Measurements from ENCODE around the gene SLC24A4.

The SLC24A4 gene

DNA sequence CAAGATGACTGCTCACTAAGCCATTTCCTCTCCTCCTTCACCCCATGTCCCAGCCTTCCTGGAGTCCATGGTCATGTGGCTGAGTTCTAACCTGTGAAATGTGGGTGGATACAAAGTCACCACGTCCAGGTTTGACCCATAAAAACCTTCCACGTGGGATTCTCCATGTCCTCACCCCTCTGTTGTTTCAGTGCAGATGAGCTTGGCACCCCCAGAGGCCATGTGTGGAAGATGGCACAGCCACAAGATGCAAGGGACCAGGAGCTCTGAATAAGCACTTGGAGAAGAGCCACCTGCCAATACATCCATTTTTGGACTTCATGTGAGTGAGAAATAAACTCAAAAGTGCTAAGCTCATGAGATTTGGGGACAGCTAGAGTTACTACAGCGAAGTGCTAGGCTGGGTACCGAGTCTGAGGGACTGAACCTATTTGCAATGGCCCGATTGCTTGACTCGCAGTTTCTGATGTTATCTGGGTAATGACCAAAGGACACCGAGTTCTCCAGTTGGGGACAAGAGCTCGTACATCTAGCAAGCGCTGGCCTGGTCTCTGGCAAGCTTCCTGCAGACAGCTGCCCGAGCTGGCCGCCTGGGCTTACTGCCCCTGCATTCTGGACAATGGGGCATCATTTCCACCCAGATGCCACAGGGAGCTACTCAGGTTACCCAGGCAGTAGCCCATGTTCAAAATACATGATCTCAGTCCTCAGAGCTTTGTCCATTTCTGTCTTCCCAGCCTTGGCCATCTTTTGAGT is 7.7 kb upstream of the SLC24A4 start:
- no peak overlapping the region for H3K4me3 ChIP-seq (ENCODE audit: low read length)

GRCh38 chr14:92316176-92316575 is 6.8 kb upstream of the SLC24A4 start:
- no peak for DNase-seq (ENCODE audit: low read depth, low spot score)

More for the DNA sequence above, 7.7 kb upstream of the SLC24A4 start:
- DNase-seq (ENCODE audit: low read depth, low spot score) = no peak

DNA sequence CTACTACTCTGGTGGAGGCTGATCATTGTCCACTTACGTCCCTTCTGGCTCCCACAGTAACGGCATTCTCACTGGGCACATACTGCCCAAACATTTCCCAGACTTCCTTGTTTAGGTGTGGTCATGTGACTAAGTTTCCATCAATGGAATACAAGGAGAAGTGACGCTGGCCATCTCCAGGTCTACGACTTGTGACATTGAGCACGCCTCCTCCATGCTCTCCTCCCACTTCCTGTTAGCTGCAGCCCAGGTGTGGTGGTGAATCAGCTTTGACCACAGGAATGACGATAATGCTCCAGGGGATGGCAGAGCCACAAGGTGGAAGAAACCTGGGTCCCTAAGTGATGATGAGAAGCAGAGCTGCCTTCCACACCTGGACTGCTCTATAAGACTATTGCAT is 6.0 kb upstream of the SLC24A4 start:
- no peak overlapping the region for H3K4me3 ChIP-seq (ENCODE audit: low read length)
- DNase-seq (ENCODE audit: low read depth, low spot score) = peak; percentile 47

More at GRCh38 chr14:92316176-92316575, 6.8 kb upstream of the SLC24A4 start:
- no peak overlapping the region for H3K4me3 ChIP-seq (ENCODE audit: low read length)

- no peak overlapping the region for H3K4me3 ChIP-seq (ENCODE audit: low read length)
- no peak for DNase-seq (ENCODE audit: low read depth, low spot score)
Observed at GRCh38 chr14:92317511-92317910, 5.5 kb upstream of the SLC24A4 start.

GRCh38 chr14:92321701-92322100 is 1.3 kb upstream of the SLC24A4 start:
- no peak overlapping the region for H3K4me3 ChIP-seq (ENCODE audit: low read length)
- no peak for DNase-seq (ENCODE audit: low read depth, low spot score)

- no peak for DNase-seq (ENCODE audit: low read depth, low spot score)
- no peak overlapping the region for H3K4me3 ChIP-seq (ENCODE audit: low read length)
Observed at GRCh38 chr14:92322516-92322915, 449 bp upstream of the SLC24A4 start.

DNA sequence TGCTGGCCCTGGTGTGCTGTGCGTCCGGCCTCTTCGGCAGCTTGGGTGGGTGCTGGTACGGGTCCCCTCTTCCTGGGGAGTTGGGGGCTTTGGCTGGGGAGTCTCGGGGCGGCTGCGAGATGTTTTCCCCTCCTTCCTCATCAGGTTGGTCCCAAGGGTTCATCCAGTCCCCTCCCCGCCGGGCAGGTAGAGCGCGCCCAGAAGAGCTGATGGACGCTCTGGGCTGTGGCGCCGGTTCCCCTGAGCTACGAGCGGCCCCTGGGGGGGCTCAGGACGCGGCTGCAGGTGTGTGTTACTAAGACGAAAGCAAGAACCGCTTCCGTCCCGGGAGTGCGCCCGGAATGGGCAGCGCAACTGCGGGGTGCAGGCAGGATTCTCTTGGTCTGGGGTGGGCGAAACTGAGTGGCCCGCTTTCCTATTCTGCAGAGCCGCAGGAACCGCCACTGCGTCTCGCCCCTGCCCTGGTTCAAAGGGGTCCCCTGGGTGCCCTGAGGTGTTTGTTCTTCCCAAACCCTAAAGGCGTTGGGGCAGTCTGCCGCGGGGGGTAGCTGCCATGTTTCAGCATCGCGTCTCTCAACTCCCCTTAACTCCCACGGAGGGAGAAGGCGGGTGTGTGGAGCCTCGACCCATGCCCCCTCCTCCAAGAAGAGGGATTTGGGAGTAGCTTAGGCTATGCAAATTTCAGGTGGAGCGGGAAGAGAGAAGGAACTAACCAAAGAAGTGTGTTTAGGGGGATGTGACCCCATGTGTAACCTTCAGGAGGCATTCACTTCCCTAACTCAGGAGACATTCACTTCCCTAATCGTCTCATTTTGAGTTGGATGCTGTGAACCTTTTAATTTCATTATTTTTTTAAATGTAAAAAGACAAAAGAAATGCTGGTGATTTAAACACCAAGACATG is 1.2 kb downstream of the SLC24A4 start:
- H3K4me3 ChIP-seq (ENCODE audit: low read length) = no peak overlapping the region
- no peak for DNase-seq (ENCODE audit: low read depth, low spot score)

DNA sequence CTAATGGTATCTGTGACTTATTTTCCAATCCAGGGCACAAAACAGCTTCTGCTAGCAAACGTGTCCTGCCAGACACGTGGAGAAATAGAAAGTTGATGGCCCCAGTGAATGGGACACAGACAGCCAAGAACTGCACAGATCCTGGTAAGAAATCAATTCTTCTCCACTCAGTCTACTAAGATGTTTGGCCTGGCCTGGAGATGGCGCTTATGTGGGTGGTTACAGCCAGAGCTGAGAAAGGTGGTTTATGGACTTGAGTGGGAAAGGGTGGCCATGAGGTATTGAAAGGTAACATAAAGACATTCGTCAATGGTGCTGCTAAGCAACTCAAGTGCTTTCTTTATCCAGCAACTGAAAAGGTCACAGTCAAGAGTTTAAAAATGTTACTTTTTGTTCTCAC is 2.9 kb downstream of the SLC24A4 start:
- DNase-seq (ENCODE audit: low read depth, low spot score) = no peak

GRCh38 chr14:92328664-92329255 is 5.8 kb downstream of the SLC24A4 start:
- H3K4me3 ChIP-seq (ENCODE audit: low read length) = no peak overlapping the region
- no peak for DNase-seq (ENCODE audit: low read depth, low spot score)

More for the DNA sequence above, 2.9 kb downstream of the SLC24A4 start:
- H3K4me3 ChIP-seq (ENCODE audit: low read length) = no peak overlapping the region

GRCh38 chr14:92334050-92334449 is 11.1 kb downstream of the SLC24A4 start:
- no peak for DNase-seq (ENCODE audit: low read depth, low spot score)
- no peak overlapping the region for H3K4me3 ChIP-seq (ENCODE audit: low read length)

DNA sequence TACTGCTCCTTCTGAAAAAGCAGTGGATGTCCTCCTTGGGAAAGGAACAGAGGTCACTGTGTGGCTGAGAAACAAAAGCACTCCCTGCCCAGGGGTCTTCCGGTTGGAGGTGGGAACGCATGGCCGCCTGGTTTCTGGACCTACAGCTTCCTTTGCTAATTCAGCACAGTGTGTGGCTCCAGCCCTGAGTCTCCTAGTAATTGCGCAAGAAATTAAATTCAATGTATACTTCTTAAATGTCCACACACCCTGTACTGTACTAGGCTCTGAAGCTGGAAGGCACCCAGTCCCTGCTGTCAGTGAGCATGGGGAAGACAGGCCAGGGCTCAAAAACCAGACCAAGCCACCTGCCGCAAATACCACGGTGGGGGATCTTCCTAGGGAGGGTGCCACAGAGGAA is 13.4 kb downstream of the SLC24A4 start:
- no peak overlapping the region for H3K4me3 ChIP-seq (ENCODE audit: low read length)
- DNase-seq (ENCODE audit: low read depth, low spot score) = no peak

- H3K4me3 ChIP-seq (ENCODE audit: low read length) = no peak overlapping the region
Observed at GRCh38 chr14:92339426-92339825, 16.5 kb downstream of the SLC24A4 start.

GRCh38 chr14:92340071-92340470 is 17.1 kb downstream of the SLC24A4 start:
- no peak overlapping the region for H3K4me3 ChIP-seq (ENCODE audit: low read length)
- DNase-seq (ENCODE audit: low read depth, low spot score) = no peak

More at GRCh38 chr14:92339426-92339825, 16.5 kb downstream of the SLC24A4 start:
- no peak for DNase-seq (ENCODE audit: low read depth, low spot score)

DNA sequence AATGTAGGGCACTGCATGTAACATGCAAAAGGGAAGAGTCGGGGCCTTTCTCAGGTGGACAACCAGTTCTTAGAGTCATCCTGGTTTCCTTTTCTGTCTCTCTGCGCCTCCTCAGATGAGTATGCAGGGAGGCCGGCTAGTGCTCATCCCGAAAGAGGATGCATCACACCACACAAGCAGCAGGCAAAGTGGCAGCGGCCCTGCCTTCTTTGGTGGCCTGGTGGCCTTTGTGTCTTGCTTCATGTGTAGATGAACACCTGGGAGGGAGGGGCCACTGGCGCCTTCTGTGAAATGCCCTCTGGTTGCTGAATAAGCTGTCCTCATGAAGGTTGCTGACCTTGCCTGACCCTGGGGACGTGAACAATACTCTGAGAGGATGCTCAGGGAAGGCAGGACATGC is 18.0 kb downstream of the SLC24A4 start:
- H3K4me3 ChIP-seq (ENCODE audit: low read length) = no peak overlapping the region
- no peak for DNase-seq (ENCODE audit: low read depth, low spot score)

DNA sequence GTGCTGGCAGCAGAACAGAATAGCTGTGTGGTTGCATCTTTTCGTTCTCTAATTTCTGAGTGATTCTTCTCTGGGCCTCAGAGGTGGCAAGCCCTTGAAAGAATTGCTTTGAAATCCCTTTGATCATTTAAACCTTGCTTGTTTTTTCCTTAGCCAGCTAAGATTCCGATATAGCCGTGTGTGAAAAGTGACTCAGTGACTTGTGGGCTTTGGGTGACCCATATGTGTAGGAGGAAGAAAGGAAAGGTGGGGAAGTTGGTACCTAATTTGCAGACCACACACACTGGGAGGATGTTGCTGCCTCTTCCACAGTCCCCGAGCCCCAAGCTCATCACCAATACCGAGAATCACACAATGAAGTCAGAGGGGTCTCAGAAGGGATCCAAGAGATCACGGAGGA is 18.8 kb downstream of the SLC24A4 start:
- DNase-seq (ENCODE audit: low read depth, low spot score) = no peak
- H3K4me3 ChIP-seq (ENCODE audit: low read length) = no peak overlapping the region

DNA sequence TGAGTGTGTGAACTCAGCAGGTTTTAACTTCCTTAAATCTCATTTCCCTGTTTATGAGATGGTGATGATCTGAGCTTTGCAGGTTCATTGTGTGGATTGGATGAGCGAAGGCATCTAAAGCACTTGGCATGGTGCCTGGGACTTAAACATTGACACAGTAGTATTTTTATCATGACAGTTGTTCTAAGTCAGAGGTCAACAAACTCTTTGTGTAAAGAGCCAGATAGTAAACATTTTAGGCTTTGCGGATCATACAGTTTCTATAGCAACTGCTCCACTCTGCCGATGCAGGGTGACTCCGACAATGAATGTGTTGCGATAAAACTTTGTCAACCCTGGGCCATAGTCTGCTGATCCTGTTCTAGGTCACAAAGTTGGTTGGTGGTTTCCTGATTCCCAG is 25.2 kb downstream of the SLC24A4 start:
- no peak overlapping the region for H3K4me3 ChIP-seq (ENCODE audit: low read length)
- no peak for DNase-seq (ENCODE audit: low read depth, low spot score)

DNA sequence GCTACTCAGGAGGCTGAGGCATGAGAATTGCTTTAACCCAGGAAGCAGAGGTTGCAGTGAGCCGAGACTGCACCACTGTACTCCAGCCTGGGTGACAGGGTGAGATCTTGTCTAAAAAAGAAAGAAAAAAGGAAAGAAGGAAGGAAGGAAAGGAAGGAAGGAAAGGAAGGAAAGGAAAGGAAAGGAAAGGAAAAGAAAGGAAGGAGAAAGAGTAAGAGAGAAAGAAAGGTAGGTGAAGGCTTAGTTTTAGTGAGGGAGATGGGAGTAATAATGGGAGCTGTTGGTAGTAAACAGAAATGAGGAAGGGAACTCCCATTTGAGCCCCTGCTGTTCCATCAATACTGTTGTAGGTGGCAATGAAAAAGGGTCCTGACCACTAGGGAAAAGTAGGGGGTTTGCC is 28.8 kb downstream of the SLC24A4 start:
- H3K4me3 ChIP-seq (ENCODE audit: low read length) = no peak overlapping the region
- no peak for DNase-seq (ENCODE audit: low read depth, low spot score)

GRCh38 chr14:92352158-92352985 is 29.4 kb downstream of the SLC24A4 start:
- no peak overlapping the region for H3K4me3 ChIP-seq (ENCODE audit: low read length)
- DNase-seq (ENCODE audit: low read depth, low spot score) = peak; percentile 43

GRCh38 chr14:92353447-92353846 is 30.5 kb downstream of the SLC24A4 start:
- no peak overlapping the region for H3K4me3 ChIP-seq (ENCODE audit: low read length)
- no peak for DNase-seq (ENCODE audit: low read depth, low spot score)

Measured in Jurkat, Clone E6-1 (cell line).